Measurements from ENCODE around the gene ERC1.

ERC1 gene

GRCh38 chr12:1362143-1362662 lies 371.2 kb downstream of the ERC1 start:
- no peak for DNase-seq

DNA sequence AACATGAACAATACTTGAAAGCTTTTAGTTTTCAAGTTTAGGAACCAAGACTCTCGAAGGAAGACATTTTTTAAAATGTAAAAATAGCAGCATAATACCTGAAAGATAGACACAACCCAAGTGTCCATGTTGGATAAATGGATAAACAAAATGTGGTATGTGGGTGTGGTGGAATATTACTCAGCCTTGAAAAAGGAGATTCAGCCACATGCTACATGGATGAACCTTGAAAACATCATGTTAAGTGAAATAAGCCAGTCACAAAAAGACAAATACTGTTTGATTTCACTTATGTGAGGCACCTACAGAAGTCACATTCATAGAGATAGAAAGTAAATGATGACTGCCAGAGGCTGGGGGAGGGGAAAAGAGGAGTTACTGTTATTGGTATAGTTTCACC lies 374.7 kb downstream of the ERC1 start:
- DNase-seq: no peak

DNA sequence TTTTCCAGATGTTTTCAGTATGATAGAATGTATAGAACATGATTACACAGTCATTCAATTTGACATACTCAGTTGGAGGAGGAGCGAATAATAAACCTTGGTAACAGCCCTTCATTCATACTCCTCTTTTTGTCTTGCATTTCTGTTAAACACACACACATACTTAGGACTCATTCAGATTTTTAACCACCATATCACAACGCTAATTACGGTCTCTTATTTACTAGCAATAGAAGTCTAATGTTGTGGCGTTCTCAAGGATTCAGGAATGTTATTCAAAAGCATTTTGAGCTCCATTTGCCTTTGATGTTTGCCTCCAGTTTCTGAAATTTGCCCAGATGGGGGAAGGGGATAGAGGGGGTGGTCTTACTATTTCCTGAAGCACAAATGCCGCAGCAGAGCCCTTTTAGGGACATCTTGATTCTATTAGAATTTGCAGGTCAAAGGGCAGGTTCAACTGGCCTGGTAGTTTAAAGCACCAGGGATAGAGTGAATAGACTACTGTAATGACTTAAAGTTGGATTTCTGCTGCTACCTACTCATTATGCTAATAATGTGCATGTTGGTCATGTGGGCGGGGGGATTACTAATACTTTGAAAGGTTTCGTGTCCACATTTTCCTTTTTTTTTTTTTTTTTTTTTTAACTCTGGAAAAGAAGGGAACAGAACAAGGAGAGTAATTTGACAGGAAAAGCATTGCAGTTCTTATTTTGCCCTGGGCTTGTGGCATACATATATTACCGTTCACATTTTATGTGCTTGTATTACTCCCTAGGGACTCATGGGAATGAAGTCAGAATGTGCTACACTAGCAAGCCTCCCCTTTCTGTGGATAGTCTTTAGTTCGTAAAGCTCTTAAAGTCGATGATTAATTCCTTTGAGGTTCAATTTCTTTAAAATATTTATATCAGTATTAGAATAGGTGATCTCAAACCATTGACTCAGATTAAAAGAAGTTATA lies 376.6 kb downstream of the ERC1 start:
- no peak for DNase-seq

DNA sequence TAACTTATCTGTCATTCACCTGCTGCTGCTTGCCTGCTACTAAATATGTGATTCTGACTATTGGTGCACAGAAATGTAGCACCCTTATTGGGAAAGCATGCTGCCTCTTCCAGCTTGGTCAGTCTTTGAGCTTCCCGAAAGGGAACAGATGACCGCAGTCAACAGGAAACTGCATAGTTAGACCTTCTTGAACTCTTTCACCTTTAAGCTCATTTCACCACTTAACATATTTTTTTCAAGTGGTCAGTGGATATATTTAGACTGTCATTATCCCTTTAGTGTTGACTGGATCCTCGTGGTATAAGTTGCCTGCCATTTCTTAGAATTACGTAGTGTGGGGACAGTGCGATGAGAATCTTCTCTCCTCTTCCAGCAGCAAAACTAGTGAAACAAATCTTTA lies 378.4 kb downstream of the ERC1 start:
- DNase-seq: no peak

- no peak for DNase-seq
These were observed 379.0 kb downstream of the ERC1 start for GRCh38 chr12:1369938-1370500.

DNA sequence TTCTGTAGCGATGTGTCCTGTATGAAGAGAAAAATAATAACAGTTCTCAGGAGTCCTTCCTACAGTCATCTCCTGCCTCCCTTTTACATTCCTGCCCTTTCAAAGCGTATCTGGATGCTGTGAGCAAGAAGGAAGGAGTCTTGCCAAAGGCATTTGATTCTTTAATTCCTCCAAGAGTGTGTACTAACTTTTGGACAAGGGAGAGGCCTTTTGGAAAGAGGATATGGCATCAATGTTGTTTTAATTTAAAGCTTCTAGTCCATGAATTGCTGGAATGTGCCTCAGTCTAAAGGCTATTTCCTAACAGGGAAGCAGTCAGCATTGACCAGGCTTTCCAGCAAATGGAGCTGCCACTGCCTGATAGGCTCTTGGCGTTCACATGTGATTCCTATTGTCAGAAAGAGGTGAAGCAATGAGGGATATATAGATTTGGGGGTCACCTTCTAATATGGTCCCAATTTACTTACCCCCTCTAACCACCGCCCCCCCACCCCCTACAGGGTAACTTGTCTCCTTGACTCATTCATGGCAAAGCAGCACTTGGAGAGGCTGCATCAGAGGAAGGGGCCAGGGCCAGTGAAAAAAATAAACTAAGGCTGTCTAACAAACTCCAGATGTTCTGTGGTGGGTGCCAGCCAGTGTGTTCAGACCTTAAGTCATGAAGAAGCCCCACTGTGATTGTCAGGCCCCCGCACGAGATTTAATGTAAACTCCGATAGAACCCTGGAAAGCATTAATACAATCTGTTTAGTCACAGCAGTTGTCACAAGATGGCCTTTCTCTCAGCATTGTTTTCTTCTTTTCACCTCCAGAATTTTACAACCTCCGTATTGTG lies 383.1 kb downstream of the ERC1 start:
- DNase-seq: no peak

DNA sequence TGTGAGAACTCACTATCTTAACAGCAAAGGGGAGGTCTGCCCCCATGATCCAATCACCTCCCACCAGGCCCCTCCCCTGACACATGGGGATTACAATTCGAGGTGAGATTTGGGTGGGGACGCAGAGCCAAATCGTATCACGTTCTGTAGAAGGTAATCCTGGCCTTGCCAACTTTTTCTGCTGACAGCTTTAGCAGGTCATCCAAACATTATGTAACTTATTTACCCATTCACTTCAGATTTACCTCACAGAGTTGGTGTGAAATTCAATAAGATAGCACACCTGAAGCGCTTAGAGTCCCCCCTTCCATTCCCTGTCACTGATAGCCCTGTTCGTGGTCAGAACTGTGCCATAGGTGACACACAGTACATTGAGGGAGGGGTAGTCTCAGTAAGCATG lies 384.3 kb downstream of the ERC1 start:
- DNase-seq: no peak

DNA sequence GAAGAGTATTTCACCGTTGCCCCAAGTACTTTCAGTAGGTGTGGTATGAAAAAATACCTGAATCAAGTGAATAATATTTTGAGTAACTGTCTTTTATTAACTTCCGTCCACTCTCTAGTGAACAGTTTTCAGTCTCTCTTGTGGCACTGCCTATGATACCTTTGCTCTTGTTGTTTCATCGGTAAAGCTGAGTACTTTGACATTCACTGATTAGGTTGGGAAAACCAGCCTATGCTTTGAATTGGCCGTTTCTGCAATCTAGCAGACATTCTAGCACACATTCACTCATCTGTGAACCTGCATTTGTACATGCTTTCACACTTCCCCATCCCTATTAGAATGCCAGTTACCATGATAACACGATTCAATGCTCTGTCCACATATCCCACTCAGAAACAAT lies 386.1 kb downstream of the ERC1 start:
- DNase-seq: no peak

DNA sequence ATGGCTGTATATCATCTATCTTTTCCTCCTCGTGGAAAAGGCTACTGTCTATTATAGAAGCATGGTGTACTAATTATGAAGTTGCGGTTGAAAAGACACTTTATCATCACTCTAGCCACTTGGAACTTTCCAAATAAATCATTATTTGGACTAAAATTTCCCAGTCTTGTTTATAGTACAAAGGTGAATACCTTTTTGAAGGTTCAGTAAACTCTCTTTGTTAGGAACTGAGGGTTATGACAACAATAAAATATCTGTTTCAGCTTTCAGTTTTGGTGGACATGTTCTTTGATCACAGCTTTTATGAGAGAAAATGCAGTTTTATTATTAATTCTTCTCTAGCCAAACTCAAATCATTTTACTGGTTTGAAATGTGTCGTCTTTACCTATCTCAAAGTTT lies 386.7 kb downstream of the ERC1 start:
- no peak for DNase-seq

DNA sequence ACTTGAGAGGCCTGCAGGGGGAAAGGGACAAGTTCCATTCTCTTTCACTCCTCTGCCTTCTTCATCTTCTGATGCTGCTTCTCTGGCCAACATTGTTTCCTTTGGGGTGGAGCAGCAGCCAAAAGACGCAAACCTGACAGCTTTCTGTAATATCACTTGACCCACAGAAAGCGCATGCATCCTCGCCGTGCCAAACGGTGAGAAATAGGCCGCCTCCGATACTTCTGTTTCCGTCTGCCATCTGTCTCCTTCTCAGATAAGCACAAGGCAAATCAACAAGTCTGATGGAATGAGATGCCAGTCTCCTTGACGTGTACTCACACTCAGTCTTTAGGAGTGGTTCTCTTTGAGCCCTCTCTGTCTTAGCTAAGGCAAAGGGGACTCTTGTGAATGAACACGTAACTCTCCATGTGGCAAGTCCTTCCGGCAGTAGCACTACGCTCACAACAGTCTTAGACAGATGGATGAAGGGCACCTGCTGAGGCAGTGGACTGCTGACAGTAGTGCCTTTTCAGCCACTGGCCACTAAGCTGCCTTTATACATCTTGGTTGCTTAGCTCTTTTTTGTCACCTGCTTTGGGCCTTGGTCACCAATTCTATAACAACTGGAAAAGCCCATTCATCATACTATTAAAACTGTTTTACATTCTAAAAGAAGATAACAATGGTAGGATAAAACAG lies 389.3 kb downstream of the ERC1 start:
- no peak for DNase-seq

DNA sequence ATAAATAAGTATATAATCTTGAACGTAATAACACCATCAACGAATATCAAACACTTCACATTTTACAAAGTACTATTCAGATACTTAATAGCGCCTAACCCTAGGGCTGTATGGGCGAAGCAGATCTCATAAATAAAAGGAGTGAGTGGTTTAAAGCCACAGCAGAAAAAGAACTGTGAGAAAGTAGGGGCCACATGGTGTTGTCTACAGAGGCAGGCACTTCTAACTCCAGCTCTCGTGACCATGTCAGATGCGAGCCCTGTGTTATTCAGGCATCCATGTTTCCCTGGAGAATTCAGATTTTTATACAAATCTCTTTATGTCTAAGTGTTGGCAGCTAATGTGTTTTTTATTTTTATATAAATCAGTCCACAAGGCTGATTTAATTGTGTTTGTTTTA lies 391.1 kb downstream of the ERC1 start:
- DNase-seq: no peak

GRCh38 chr12:1382826-1383225 lies 391.8 kb downstream of the ERC1 start:
- no peak for DNase-seq

- no peak for DNase-seq
These were observed 392.7 kb downstream of the ERC1 start for GRCh38 chr12:1383758-1384157.

GRCh38 chr12:1384910-1385309 lies 393.9 kb downstream of the ERC1 start:
- DNase-seq: no peak

DNA sequence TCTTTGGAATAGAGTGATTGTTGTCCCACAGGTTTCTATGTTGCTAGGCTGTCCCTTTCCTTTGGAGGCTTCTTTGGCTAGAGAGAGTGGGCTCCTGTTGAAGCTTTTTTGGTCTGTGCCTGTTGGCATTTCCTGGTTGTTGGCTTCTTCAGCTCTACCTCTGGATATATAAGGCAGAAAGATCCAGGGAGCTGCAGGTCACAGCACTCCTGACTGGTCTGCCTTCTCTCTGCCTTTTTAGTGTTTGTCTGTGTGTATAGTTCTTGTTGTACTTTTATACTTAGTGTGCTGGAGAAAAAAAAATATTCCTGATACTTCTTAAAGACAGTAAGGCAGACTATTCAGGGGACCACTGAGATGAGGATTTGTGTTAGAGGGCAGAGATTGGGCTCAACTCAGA lies 400.7 kb downstream of the ERC1 start:
- DNase-seq: no peak

DNA sequence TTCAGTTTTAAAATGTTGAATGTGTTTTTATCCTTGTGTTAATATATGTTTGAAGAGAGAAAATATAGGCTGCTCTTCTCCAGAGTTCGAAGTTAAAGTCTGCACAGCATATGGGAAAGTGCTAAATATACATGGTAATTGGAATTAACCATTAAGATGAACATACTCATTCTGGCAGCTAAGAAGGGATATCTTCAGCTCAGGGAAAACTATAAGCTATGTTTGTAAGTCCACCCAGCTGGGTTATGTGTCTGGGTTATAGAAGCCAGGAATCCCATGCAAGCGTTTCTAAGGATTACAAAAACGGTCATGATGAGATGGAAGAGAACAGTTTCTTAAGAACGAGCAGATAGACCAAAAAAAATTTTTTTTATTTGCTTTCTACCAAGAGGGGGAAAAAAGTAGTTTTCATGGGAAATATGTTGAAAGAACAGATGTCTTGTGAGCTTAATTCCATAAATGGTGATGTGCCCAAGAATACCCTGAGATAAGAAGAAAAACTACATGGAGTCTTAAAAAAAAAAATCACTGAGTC lies 404.5 kb downstream of the ERC1 start:
- no peak for DNase-seq

DNA sequence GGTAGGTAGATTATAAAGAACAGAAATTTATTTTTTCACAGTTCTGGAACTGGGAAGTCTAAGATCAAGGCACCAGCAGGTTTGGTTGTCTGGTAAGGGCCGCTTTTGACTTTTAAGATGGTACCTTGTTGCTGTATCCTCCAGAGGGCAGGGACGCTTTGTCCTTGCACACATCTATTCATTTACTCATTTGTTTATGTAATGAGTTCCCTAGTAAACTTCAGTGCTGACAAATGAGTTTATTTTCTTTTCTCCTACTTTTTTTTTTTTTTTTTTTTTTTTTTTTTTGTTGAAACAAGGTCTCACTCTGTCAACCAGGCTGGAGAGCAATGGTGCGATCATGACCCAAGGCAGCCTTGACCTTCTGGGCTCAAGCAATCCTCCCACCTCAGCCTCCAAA lies 407.6 kb downstream of the ERC1 start:
- no peak for DNase-seq

- no peak for DNase-seq
These were observed 410.9 kb downstream of the ERC1 start for GRCh38 chr12:1401891-1402290.

DNA sequence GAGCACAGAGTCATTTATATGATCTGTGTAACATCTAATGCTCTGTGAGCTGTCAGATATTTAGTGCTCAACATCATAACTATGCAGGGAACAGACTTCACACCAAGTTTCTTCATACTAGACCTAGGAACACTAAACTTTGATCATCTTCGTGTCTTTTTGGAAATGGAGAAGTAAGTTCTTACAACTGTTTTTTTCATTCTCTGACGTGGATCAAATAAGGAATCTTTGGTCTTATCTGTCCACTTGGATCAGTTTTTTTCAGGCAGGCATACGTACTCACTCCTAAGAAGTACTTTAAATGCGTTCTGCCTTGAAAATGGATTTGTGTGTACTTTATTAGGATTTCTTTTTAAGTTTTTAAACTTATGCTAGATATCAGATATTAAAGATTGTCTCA lies 412.4 kb downstream of the ERC1 start:
- DNase-seq: no peak

- DNase-seq: no peak
These were observed 414.6 kb downstream of the ERC1 start for GRCh38 chr12:1405619-1406018.

DNA sequence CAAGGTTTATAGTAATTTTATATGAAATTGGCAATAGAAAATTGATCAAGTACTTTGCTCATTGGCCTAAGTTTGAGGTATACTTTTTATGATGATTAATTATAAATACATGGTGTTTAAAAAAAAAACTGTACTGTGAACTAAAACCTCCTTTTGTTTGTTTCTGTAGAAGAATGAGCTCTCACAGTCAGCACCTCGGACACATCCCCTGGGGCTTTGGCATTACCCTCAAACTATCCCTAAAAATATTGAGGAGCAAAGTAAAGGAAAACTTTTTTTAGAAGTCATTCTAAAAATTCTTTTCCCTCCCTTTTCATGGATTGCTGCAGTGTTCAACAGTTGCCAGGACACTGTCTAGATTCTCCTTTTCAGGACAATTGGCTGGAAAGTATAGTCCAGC lies 419.8 kb downstream of the ERC1 start:
- DNase-seq: no peak

GRCh38 chr12:1413930-1414329 lies 422.9 kb downstream of the ERC1 start:
- DNase-seq: no peak

DNA sequence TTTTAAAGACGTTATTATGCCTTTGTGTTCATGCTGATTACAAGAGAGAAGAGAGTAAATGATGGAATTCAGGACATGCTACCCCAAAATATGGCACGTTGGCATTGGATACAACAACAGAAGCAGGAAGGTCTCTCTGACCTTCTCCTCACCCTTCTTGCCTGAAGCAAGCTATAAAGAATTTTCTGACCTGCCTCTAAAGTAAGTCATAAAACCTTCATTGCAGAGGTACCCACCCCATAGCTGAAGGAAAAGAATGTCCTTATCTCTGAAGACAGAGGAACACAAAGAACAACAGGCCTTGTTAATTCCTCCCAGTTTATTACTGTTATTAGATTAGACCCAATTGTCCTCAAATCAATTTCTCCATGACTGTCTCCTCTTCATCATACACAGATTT lies 427.1 kb downstream of the ERC1 start:
- DNase-seq: no peak

All from SHP77 (cell line).